ENCODE data around the gene NCK2. TPM values are rescaled to one million over a fixed set of nuclear protein-coding genes. Genes with fewer than 3 reads are reported as not detected.

Gene NCK2
- total RNA-seq, 1 donor from 2014 or later: 45.9 TPM

DNA sequence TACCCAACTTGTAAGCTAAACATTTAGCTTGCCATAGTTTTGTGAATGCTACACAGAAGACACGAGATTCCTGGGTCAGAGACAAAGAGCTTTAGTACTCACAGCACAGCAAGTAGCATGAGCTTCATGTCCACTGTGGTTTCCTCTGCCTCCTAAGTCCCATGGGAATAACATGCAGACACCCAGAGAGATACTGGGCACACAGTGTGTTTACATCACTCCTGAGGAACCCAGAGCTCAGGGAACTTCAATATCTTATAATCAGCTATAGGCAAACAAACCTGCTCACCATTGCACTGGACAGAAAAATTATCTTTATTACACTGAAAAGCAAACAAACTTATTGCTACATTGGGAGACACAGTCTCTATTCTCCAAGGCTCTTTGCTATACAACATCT, 14.5 kb upstream of the NCK2 start:
- H3K27me3 ChIP-seq: no peaks in the 10 kb centered on the region
- H3K9me3 ChIP-seq: no peaks in the 10 kb centered on the region
- H3K4me1 ChIP-seq: peaks cover 6% of the 10 kb centered on the region
- intact Hi-C loops (cut with DNase I): no loop called here
- no peak for DNase-seq (ENCODE audit: extremely low spot score in 2 of 2)
- H3K36me3 ChIP-seq: no peaks in the 10 kb centered on the region
- TF ChIP-seq POLR2AphosphoS5 (IDR thresholded peaks at IDR 0.05; ENCODE audit: insufficient read depth in 1 of 2, low read depth in 1 of 2) (no peak), POLR2A (IDR thresholded peaks at IDR 0.05) (no peak)
- TF ChIP-seq, protein P1, sequence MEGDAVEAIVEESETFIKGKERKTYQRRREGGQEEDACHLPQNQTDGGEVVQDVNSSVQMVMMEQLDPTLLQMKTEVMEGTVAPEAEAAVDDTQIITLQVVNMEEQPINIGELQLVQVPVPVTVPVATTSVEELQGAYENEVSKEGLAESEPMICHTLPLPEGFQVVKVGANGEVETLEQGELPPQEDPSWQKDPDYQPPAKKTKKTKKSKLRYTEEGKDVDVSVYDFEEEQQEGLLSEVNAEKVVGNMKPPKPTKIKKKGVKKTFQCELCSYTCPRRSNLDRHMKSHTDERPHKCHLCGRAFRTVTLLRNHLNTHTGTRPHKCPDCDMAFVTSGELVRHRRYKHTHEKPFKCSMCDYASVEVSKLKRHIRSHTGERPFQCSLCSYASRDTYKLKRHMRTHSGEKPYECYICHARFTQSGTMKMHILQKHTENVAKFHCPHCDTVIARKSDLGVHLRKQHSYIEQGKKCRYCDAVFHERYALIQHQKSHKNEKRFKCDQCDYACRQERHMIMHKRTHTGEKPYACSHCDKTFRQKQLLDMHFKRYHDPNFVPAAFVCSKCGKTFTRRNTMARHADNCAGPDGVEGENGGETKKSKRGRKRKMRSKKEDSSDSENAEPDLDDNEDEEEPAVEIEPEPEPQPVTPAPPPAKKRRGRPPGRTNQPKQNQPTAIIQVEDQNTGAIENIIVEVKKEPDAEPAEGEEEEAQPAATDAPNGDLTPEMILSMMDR (IDR thresholded peaks at IDR 0.05): no peak
- H3K4me3 ChIP-seq: no peak overlapping the region
- H3K27ac ChIP-seq: no peak overlapping the region

DNA sequence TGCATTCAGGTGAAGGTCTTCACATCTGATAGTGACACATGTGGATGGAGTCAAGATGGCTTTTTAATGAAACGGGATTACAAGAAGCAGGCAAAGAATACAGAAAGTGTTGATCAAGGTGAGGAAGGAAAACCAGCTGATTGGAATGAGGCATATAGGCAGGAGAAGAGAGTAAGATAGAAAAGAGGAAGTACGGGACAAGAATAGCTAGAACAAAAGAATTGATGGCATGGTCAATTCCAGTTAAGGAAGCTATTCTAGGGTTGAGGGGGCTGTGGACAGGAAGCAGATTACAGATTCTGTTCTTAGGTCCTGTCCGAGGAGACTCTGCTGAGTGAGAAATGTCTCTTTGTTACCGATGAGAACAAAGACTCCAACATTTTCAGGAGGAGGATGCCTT, 13.2 kb upstream of the NCK2 start:
- intact Hi-C loops (cut with DNase I): no loop called here
- Histone ChIP-seq H3K4me3 (no peak overlapping the region), H3K36me3 (no peaks in the 10 kb centered on the region), H3K9me3 (no peaks in the 10 kb centered on the region), H3K27ac (no peak overlapping the region), H3K4me1 (peaks cover 6% of the 10 kb centered on the region), H3K27me3 (no peaks in the 10 kb centered on the region)
- DNase-seq (ENCODE audit: extremely low spot score in 2 of 2): no peak
- no peak for TF ChIP-seq POLR2AphosphoS5 (IDR thresholded peaks at IDR 0.05; ENCODE audit: insufficient read depth in 1 of 2, low read depth in 1 of 2)
- TF ChIP-seq POLR2A (IDR thresholded peaks at IDR 0.05): no peak

- Histone ChIP-seq H3K9me3 (no peaks in the 10 kb centered on the region), H3K4me3 (no peak overlapping the region), H3K4me1 (peaks cover 6% of the 10 kb centered on the region), H3K27ac (no peak overlapping the region), H3K36me3 (no peaks in the 10 kb centered on the region), H3K27me3 (no peaks in the 10 kb centered on the region)
- no peak for DNase-seq (ENCODE audit: extremely low spot score in 2 of 2)
- intact Hi-C loops (cut with DNase I): no loop called here
- peak in 1 of 2 donors; percentile 46 for TF ChIP-seq POLR2AphosphoS5 (IDR thresholded peaks at IDR 0.05; ENCODE audit: insufficient read depth in 1 of 2, low read depth in 1 of 2)
- TF ChIP-seq, protein P1 (IDR thresholded peaks at IDR 0.05): no peak
Observed at GRCh38 chr2:105732101-105732500, 12.6 kb upstream of the NCK2 start.

GRCh38 chr2:105732955-105733607, 11.6 kb upstream of the NCK2 start:
- no peak overlapping the region for H3K4me3 ChIP-seq
- intact Hi-C loops (cut with DNase I): no loop called here
- no peak for DNase-seq (ENCODE audit: extremely low spot score in 2 of 2)
- H3K27ac ChIP-seq: no peak overlapping the region
- H3K9me3 ChIP-seq: no peaks in the 10 kb centered on the region
- no peaks in the 10 kb centered on the region for H3K27me3 ChIP-seq
- H3K36me3 ChIP-seq: no peaks in the 10 kb centered on the region
- H3K4me1 ChIP-seq: peaks cover 6% of the 10 kb centered on the region
- TF ChIP-seq POLR2AphosphoS5 (IDR thresholded peaks at IDR 0.05; ENCODE audit: insufficient read depth in 1 of 2, low read depth in 1 of 2): no peak
- no peak for TF ChIP-seq POLR2A (IDR thresholded peaks at IDR 0.05)
- TF ChIP-seq, protein P1 (IDR thresholded peaks at IDR 0.05): no peak

DNA sequence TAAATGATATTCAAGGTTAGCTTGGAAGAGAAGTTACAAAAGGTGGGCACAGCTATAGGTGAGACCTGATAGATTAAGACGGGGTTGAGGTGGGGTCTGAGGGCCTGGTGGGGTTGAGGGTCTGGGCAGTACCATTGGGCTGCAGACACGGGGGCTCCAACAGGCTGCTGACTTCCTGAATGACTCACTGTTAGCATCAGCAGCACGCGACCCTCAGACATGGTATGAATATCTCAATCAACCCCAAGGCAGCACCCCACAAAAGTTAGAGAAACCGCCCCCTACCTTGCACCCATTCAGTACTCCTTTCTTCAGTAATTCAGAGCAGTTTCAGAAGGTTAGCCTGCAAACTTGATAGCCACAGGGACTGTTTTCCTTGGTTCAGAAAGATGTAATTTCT, 10.8 kb upstream of the NCK2 start:
- Histone ChIP-seq H3K27me3 (no peaks in the 10 kb centered on the region), H3K27ac (no peak overlapping the region), H3K36me3 (no peaks in the 10 kb centered on the region), H3K9me3 (no peaks in the 10 kb centered on the region), H3K4me1 (peaks cover 6% of the 10 kb centered on the region), H3K4me3 (no peak overlapping the region)
- DNase-seq (ENCODE audit: extremely low spot score in 2 of 2): no peak
- TF ChIP-seq, protein P1 (IDR thresholded peaks at IDR 0.05): no peak
- no peak for TF ChIP-seq POLR2A (IDR thresholded peaks at IDR 0.05)
- TF ChIP-seq POLR2AphosphoS5 (IDR thresholded peaks at IDR 0.05; ENCODE audit: insufficient read depth in 1 of 2, low read depth in 1 of 2): no peak
- intact Hi-C loops (cut with DNase I): no loop called here

All from vagina (tissue), 2 donors.